ENCODE data around the gene CREB5.

The CREB5 gene

DNA sequence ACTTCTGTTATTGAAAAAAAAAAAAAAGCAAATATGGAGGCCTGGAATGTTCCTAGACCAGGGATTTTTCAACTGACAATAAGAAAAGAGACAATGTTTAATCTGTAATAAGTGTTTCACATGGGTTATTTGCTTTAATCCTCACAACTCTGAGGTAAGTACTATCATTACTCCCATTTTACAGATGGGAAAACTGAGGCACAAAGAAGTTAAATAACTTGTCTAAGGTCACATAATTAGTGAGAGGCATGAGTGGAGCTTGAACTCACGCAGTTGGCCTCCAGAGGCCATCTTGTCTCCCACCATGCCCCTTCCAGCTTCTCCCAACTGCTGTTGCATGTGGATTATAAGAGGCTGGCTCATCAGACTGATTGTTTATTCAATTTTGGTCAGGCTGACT lies 36.6 kb upstream of the CREB5 start:
- no peak for DNase-seq (ENCODE audit: low read depth in 2 of 2)
- H3K4me3 ChIP-seq (replicated peaks in 1 of 2; ENCODE audit: low read depth in 2 of 2, low read length in 2 of 2), result no peak overlapping the region
- TF ChIP-seq, protein P1, sequence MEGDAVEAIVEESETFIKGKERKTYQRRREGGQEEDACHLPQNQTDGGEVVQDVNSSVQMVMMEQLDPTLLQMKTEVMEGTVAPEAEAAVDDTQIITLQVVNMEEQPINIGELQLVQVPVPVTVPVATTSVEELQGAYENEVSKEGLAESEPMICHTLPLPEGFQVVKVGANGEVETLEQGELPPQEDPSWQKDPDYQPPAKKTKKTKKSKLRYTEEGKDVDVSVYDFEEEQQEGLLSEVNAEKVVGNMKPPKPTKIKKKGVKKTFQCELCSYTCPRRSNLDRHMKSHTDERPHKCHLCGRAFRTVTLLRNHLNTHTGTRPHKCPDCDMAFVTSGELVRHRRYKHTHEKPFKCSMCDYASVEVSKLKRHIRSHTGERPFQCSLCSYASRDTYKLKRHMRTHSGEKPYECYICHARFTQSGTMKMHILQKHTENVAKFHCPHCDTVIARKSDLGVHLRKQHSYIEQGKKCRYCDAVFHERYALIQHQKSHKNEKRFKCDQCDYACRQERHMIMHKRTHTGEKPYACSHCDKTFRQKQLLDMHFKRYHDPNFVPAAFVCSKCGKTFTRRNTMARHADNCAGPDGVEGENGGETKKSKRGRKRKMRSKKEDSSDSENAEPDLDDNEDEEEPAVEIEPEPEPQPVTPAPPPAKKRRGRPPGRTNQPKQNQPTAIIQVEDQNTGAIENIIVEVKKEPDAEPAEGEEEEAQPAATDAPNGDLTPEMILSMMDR (IDR thresholded peaks at IDR 0.05; ENCODE audit: low read depth, low read length), result no peak

DNA sequence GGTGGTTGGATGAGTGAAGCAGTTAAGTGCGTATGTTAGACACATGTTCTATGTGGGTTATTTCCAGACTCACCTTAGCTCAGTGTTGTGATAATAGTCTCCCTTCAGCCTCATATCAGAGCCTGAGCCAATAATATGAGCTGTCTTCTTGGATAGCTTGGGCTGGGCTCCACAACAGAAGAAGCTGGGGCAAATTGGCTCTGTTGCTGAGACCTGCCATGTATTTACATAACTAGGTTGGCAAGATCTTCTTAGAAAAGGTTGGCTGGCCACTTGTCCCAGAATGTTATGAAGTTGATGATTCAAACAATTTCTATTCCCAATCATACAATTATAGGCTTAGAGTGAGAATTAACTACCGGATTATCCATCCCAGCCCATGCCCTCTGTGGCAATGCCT lies 35.7 kb upstream of the CREB5 start:
- TF ChIP-seq, protein P1 (IDR thresholded peaks at IDR 0.05; ENCODE audit: low read depth, low read length), result no peak
- DNase-seq (ENCODE audit: low read depth in 2 of 2), result no peak
- no peak overlapping the region for H3K4me3 ChIP-seq (replicated peaks in 1 of 2; ENCODE audit: low read depth in 2 of 2, low read length in 2 of 2)

DNA sequence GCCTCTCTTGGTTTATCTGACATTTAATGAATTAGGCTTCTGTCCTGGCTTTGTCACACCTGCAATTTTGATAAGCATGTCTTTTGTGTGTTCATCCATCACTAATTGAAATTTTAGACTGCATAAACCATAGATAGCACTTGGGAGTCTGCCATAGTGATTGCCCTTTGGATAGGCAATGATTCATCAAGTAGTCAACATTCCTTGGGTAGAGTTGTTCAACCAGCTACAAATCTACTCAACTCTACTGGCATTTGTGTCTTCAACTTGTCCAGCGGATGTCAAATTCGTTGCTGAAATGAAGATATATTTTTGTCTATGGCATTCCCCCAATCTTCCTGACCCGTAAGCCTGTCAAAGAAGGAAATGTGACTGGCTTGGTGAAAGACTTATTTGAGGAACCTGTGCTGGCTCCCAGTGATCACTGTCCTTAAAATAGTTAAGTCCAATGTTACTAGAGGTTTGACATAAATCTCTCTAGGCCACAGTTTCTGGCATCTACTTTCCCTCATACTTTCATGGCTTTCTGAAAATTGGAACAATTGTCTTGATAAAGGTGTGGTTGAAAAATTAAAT lies 33.7 kb upstream of the CREB5 start:
- peak in 1 of 2 donors; percentile 17 for DNase-seq (ENCODE audit: low read depth in 2 of 2)
- TF ChIP-seq, protein P1 (IDR thresholded peaks at IDR 0.05; ENCODE audit: low read depth, low read length), result no peak
- no peak overlapping the region for H3K4me3 ChIP-seq (replicated peaks in 1 of 2; ENCODE audit: low read depth in 2 of 2, low read length in 2 of 2)

DNA sequence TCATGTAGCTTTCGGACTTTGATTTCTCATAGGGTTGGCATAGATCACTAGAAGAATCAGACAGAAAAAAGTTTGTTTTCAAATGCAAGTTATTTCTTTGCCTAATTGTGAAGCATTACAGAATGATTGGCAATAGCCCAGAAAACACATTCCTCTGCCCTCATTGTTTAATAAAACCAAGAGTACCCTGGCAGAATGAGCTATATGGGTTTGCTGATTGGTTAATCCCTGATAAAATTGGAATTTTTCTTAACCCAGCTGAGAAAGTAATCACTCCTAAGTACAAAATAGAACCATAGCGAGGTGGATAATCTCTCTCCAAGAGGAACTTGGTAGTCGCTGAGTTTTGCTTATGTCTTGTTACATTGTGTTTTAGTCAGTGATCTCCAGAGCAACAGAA lies 30.9 kb upstream of the CREB5 start:
- DNase-seq (ENCODE audit: low read depth in 2 of 2), result peak in 1 of 2 donors; percentile 31
- no peak overlapping the region for H3K4me3 ChIP-seq (replicated peaks in 1 of 2; ENCODE audit: low read depth in 2 of 2, low read length in 2 of 2)
- TF ChIP-seq, protein P1 (IDR thresholded peaks at IDR 0.05; ENCODE audit: low read depth, low read length), result no peak

DNA sequence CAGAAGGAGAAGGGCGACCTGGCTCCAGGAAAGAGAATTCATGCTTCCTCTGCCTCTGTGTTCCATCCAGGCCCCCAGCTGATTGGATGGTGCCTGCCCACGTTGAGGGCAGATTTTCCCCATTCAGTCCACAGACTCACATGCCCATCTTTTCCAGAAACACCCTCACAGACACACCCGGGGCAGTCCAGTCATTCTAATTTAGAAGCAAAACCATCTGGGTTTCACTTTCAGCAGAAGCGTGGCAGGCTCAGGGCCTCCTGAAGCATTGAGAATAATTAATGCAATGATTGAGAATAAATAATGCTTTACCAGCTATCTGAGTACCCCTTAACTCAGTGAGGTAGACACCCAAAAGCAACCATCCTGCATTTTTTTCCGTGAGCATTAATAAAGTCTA lies 30.2 kb upstream of the CREB5 start:
- H3K4me3 ChIP-seq (replicated peaks in 1 of 2; ENCODE audit: low read depth in 2 of 2, low read length in 2 of 2), result no peak overlapping the region
- TF ChIP-seq, protein P1 (IDR thresholded peaks at IDR 0.05; ENCODE audit: low read depth, low read length), result no peak
- DNase-seq (ENCODE audit: low read depth in 2 of 2), result no peak

DNA sequence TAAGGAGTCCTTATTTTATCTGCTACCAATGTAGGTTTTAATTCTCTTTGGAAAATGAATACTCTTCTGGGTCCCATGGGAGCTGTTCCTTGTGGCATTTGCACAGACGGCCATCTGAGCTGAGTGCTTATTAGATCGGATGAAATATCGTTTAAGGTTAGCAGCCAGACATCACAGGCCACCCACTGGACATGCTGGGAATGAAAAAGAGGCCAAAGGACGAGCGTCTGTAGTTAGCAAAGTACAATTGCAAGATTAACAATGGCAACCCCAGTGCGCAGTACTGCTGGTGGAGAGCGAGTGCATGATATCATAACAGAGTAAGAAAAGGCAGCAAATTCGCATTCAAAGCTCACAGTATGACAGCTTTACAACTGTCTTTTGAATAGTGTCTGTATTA lies 28.3 kb upstream of the CREB5 start:
- TF ChIP-seq, protein P1 (IDR thresholded peaks at IDR 0.05; ENCODE audit: low read depth, low read length), result peak; percentile 6
- H3K4me3 ChIP-seq (replicated peaks in 1 of 2; ENCODE audit: low read depth in 2 of 2, low read length in 2 of 2), result no peak overlapping the region
- DNase-seq (ENCODE audit: low read depth in 2 of 2), result no peak
